Heart right ventricle (tissue), 16 donors: ENCODE measurements around the gene CCDC183. TPM values are rescaled to one million over a fixed set of nuclear protein-coding genes. Genes with fewer than 3 reads are reported as not detected.
"Not testable (repeated sequence)": the region's sequence is repeated elsewhere in the genome, so short reads cannot be mapped to it uniquely, and the experiment has no call there.

Source experiments
- ATAC-seq, 8 donors: fragments of 200-7000 bp; cut with Tn5 transposase; one replicate each; pipeline ENCODE4 v1.9.1; 2020; ENCODE audit warnings: mild to moderate bottlenecking in 8 of 8, moderate library complexity in 8 of 8, moderate number of reproducible peaks in 1 of 8
- DNase-seq, 2 donors: peaks; one replicate each; pipeline ENCODE4 v3.0.0-alpha.2; 2020
- H3K27ac ChIP-seq, 10 donors: fragments of 200-600 bp; sonication (generic) in 2 of 10; one replicate each; pipeline versions ENCODE4 v1.5.0 to v1.8.0; 2020 to 2022; ENCODE audit warnings: mild to moderate bottlenecking in 3 of 10
- H3K27me3 ChIP-seq, 7 donors: fragments of 200-600 bp; one replicate each; pipeline ENCODE4 v1.8.0; 2021 to 2022; ENCODE audit warnings: mild to moderate bottlenecking in 2 of 7
- H3K36me3 ChIP-seq, 9 donors: fragments of 200-600 bp; sonication (generic) in 1 of 9; one replicate each; pipeline versions ENCODE4 v1.5.0 to v1.8.0; 2020 to 2022; ENCODE audit warnings: mild to moderate bottlenecking in 2 of 9
- H3K4me1 ChIP-seq, 9 donors: fragments of 200-600 bp; sonication (generic) in 1 of 9; one replicate each; pipeline versions ENCODE4 v1.5.0 to v1.8.0; 2020 to 2022; ENCODE audit warnings: mild to moderate bottlenecking in 4 of 9
- H3K4me3 ChIP-seq, 10 donors: fragments of 200-600 bp; sonication (generic) in 2 of 10; one replicate each; pipeline versions ENCODE4 v1.5.0 to v1.8.0; 2020 to 2022; ENCODE audit warnings: mild to moderate bottlenecking in 7 of 10, moderate library complexity in 2 of 10
- H3K9me3 ChIP-seq, 11 donors: fragments of 200-600 bp in 10 of 11; sonication (generic) in 2 of 11; one replicate each; pipeline versions ENCODE4 v1.5.0 to v1.8.0; 2013 to 2022; ENCODE audit warnings: mild to moderate bottlenecking in 2 of 11, control low read depth in 1 of 11, moderate library complexity in 1 of 11
- CTCF ChIP-seq, 9 donors: fragments of 200-600 bp; sonication (generic) in 2 of 9; IDR thresholded peaks; one replicate each; pipeline versions ENCODE4 v1.5.0 to v1.8.0; 2021 to 2022; ENCODE audit warnings: antibody characterized with exemption in 9 of 9, mild to moderate bottlenecking in 5 of 9, moderate library complexity in 1 of 9
- WGBS, 2 donors: extraction: QIAGEN DNeasy Blood & Tissue Kit; methylation state at CpG; one replicate each; pipeline ENCODE4 v1.1.7; 2013; ENCODE audit warnings: inconsistent platforms in 1 of 2; 5-methylcytosine and 5-hydroxymethylcytosine counted together
- intact Hi-C, 10 donors: fragments of 100-400 bp; cut with DNase I; formaldehyde crosslinking; loops; one replicate each; pipeline versions ENCODE4 v1.11.1 to v1.14.2; 2022
- polyA plus RNA-seq, 2 donors: library from polyadenylated mRNA; stranded (reverse); fragments of 200-250 nt; gene quantifications; one replicate each; pipeline ENCODE4 v1.2.3, GENCODE V29; 2013
- total RNA-seq, 10 donors: library from RNA; stranded (reverse); fragmentation: NEBNext Ultra II Directional in 3 of 10; extraction: Animal tissue kit (Norgen Biotek cat#: 25700) in 3 of 10; gene quantifications; one replicate each; pipeline versions ENCODE4 v1.2.1 to v1.2.4, GENCODE V29; 2021 to 2023
- donor health status: Arrhythmogenic right ventricular cardiomyopathy.
- donor health status: ischemic (EF 13 %, LVEDD 7.1; RV severe dilation, severe dysfunction).
- donor health status: healthy with polysubstance abuse.
- donor health status: DM: no; HTN: yes; CAD: no.
- donor health status: DM: no; HTN: no; CAD: no.
- donor health status: ischemic (EF 25% LVEDD 6.9; RV normal size, moderate dysfunction).
- donor health status: ischemic (EF 25% LVEDD 5.7; RV mildly dilated, moderate dysfunction).
- donor health status: healthy.
- donor health status: DM: yes; HTN: yes; CAD: no.
- donor health status: Ischemic cardiomyopathy.
- donor health status: ischemic (EF 35%, LVEDD 5.7; RV mildly dilated, moderate dysfunction).
- donor health status: nonischemic (EF 11% LVEDD 7.7; RV severe dilation, severe dysfunction).
- donor health status: DM: yes; HTN: yes; CAD: no.
- donor health status: PGD.
- donor health status: ischemic (EF 29% LVEDD 5.4; RV normal size, mild dysfunction).
- donor health status: nonischemic (EF 23%, LVEDD 6.1; RV moderate dilation, normal function).

Gene CCDC183
- total and polyA plus RNA-seq, 12 donors: 0.49 to 9.2 (median 1.1) TPM

DNA sequence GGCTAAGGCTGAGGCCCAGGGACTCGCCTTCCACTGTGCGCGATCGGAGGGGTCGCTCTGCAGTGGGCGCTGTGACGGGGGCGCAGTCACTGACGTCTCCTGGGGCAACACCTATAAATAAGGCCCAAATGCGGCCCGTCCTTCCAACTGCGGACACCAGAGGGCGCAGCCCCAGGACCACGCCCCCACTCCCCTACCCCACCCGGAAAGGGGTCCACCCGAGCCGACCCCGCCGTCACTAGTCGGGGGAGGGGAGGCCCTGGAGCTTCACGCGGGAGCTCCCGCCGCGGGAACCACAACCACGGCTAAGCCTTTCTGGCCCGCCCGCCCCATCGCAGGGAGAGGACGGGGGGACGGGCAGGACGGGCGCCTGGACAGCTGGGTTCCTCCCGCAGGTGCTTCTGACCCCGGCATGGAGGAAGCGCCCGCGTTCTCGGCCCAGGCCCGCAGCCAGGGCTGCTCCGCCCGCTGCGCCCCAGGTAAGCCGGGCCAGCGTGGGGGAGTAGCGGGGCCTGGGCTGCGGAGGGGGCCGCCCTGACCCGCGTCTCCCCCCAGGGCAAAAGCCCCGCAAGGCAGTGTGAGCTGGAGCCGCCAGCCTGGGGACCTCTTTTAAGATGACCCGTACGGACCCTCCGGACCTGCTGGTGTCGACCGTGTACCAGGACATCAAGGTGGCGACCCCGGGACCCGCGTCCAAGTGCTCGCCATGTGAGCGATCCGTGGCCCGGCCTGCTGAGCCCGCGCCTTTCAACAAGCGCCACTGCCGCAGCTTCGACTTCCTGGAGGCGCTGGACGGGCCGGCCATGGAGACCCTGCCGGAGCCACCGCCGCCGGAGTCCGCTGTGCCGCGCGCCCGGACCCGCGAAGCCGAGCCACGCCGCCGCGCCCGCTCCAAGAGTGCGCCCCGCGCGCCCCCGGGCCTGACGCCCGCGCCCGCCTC is 47.9 kb downstream of the CCDC183 start:
- intact Hi-C loops: loop anchor here in 5 of 10 donors (2.0 to 10.0 kb wide), 5 partner anchors 37 to 181 kb away; partner anchors contain the start of genes FBXW5 (in 2 of the 5), RABL6 (in 2 of the 5), ABCA2 (in 1 of the 5) and C8G (in 1 of the 5)
- H3K4me1 ChIP-seq: peaks cover 21 to 62% (median 45%) of the 10 kb centered on the region in 9 donors
- peak; percentile 67 to 84 (median 77) for TF ChIP-seq CTCF (IDR thresholded peaks at IDR 0.05)

GRCh38 chr9:136844761-136845464 is 48.8 kb downstream of the CCDC183 start:
- no peak for TF ChIP-seq CTCF (IDR thresholded peaks at IDR 0.05)
- WGBS, 2 donors: 22 to 23% methylated on average over 64 to 88 of the region's 88 CpGs
- Histone ChIP-seq H3K27ac (no peak overlapping the region), H3K36me3 (peaks cover 0 to 23% (median 0%) of the 10 kb centered on the region in 9 donors), H3K27me3 (peaks cover 0 to 55% (median 29%) of the 10 kb centered on the region in 7 donors), H3K9me3 (no peaks in the 10 kb centered on the region), H3K4me1 (peaks cover 24 to 66% (median 49%) of the 10 kb centered on the region in 9 donors), H3K4me3 (no peak overlapping the region)
- no peak for ATAC-seq
- intact Hi-C loops: loop anchor here in 7 of 10 donors (5.0 to 10.0 kb wide), 6 partner anchors 38 to 180 kb away; partner anchors contain the start of genes FBXW5 (in 4 of the 7), RABL6 (in 2 of the 7), TMEM141 (in 2 of the 7) and ABCA2 (in 1 of the 7)
- no peak for DNase-seq

More for the DNA sequence above, 47.9 kb downstream of the CCDC183 start:
- peak; percentile 44 to 65 for DNase-seq
- H3K9me3 ChIP-seq: not testable (repeated sequence)
- H3K27ac ChIP-seq: peak overlapping the region in 1 of 10 donors; percentile 60
- 6 to 8% methylated on average over 84 to 99 of the region's 99 CpGs for WGBS, 2 donors
- H3K27me3 ChIP-seq: peaks cover 0 to 55% (median 29%) of the 10 kb centered on the region in 7 donors
- peaks cover 0 to 31% (median 4%) of the 10 kb centered on the region in 9 donors for H3K36me3 ChIP-seq
- H3K4me3 ChIP-seq: peak overlapping the region in 3 of 10 donors; percentile 62 to 67 (median 62)
- peak in 3 of 8 donors; percentile 1 to 3 (median 2) for ATAC-seq

- H3K27ac ChIP-seq: peak overlapping the region in 1 of 10 donors; percentile 6
- H3K4me3 ChIP-seq: peak overlapping the region in 1 of 10 donors; percentile 7
- TF ChIP-seq CTCF (IDR thresholded peaks at IDR 0.05): no peak
- WGBS, 2 donors: 32 to 37% methylated on average over 86 to 102 of the region's 102 CpGs
- peaks cover 31 to 73% (median 57%) of the 10 kb centered on the region in 9 donors for H3K4me1 ChIP-seq
- no peak for DNase-seq
- H3K27me3 ChIP-seq: peaks cover 0 to 55% (median 29%) of the 10 kb centered on the region in 7 donors
- intact Hi-C loops: loop anchor here in 6 of 10 donors (5.0 to 10.0 kb wide), 5 partner anchors 51 to 179 kb away; partner anchors contain the start of genes FBXW5 (in 3 of the 6), TMEM141 (in 2 of the 6), ABCA2 (in 1 of the 6) and CCDC183 (in 1 of the 6)
- H3K36me3 ChIP-seq: peaks cover 0 to 23% (median 4%) of the 10 kb centered on the region in 9 donors
- no peaks in the 10 kb centered on the region for H3K9me3 ChIP-seq
- no peak for ATAC-seq
These were observed 49.5 kb downstream of the CCDC183 start for GRCh38 chr9:136845465-136846260.
